ENCODE results near the gene GTF2IRD1.
"Not testable (repeated sequence)": the region's sequence is repeated elsewhere in the genome, so short reads cannot be mapped to it uniquely, and the experiment has no call there.

Gene GTF2IRD1

DNA sequence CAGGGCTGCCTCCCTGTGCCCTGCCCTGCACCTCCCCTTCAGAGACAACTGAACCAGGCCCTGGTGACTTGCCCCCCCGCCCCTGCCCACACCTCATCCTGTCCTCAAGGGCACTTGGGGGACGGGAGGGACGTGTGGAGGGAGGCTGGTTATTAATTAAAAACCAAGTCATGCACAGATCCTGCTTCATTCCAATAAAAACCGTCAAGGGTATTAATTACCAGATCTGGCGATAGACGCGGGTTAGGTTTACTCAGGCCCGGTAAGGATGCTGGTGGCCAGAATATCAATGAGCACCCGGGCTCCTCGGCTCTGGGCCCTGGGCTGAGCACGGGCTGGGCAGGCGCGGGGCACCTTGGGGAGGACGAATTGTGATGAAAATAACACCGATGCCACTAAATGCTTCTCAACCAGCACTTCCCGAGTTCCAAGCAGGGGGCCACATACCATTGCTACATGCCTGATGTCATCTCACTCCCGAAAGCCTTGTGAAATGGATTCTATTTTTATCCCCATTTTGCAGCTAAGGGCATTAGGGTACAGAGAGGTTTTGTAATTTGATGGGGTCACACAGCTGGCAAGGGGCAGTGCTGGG lies 24.5 kb upstream of the GTF2IRD1 start:
- Histone ChIP-seq H3K27ac (no peak overlapping the region), H3K4me3 (no peak overlapping the region)

DNA sequence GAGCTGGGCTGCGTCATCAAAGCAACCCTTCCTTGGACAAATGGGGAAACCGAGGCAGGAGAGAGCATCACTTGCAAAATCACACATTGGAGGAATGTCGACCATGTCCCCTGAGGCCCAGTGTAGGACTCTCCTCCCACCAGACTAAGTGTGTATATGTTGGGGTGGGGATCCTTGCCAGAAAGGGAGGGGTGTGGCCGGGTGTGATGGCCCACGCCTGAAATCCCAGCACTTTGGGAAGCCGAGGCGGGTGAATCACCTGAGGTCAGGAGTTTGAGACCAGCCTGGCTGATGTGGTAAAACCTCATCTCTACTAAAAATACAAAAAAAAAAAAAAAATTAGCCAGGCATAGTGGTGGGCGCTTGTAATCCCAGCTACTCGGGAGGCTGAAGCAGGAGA lies 23.3 kb upstream of the GTF2IRD1 start:
- H3K27ac ChIP-seq: peak overlapping the region in 1 of 21 experiments; percentile 13
- H3K4me3 ChIP-seq: not testable (repeated sequence)

DNA sequence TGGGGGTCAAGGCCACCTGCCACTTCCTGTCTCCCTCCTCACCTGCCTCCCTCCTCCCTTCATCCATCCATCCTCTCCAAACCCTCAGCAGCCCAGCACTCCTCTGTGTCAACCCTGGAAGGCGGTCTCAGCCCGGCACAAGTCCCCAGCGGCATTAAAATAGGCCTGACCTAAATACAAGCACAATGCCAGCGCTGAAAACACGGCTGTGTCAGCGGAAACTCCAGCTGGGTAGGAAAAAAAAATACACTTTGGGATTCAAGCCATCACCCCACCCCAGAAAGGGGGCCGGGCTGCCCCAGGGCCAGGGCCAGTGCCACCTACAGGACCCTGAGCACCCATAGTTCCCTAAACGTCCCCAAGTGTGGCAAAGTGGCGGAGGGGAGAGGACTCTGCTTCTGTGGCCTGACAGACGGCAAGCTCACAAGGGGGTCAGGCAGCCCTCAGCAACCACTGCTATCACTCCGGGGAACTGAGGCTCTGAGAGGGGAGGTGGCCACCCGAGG lies 22.7 kb upstream of the GTF2IRD1 start:
- H3K27ac ChIP-seq: peak overlapping the region in 6 of 21 experiments; percentile 9 to 56 (median 16)
- no peak overlapping the region for H3K4me3 ChIP-seq

DNA sequence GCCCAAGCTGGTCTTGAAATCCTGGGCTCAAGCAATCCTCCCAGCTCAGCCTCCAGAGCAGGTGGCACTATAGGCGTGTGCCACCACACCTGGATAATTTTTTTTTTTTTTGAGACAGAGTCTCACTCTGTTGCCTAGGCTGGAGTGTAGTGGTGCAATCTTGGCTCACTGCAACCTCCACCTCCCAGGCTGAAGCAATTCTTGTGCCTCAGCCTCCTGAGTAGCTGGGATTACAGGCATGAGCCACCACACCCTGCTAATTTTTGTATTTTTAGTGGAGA lies 16.5 kb upstream of the GTF2IRD1 start:
- not testable (repeated sequence) for H3K4me3 ChIP-seq, H3K27ac ChIP-seq

DNA sequence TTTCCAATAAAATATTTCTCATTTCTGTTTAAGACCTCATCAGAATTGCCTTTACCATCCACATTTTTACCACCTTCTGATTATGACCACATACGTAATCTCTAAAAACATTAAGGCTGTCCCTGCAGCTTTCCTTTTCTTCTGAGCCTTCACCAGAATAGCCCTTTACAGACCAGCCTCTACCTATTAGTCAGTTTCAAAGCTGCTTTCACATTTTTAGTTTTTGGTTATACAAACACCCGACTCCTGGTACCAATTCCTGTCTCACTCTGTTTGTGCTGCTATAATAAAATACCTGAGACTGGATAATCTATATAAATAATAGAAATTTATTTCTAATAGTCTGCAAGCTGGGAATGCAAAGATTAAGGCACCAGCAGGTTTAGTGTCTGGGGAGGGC lies 15.4 kb upstream of the GTF2IRD1 start:
- Histone ChIP-seq H3K4me3 (no peak overlapping the region), H3K27ac (no peak overlapping the region)

DNA sequence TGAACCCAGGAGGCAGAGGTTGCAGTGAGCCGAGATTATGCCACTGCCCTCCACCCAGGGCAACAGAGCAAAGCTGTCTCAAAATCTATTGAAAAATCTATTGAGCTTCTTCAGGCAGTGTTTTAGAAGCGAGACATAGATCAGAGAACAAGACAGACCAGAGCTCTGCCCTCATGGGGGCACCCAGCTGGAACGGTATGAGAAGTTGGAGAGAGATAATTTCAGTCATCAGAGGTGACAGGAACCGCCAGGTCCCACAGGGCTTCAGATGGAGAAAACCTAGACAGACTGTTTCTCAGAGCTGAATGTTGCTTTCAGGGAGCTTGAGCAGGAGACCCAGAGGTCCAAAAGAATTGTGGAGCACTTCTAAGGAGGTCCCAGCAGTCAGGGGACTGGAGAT lies 14.2 kb upstream of the GTF2IRD1 start:
- Histone ChIP-seq H3K27ac (no peak overlapping the region), H3K4me3 (no peak overlapping the region)

DNA sequence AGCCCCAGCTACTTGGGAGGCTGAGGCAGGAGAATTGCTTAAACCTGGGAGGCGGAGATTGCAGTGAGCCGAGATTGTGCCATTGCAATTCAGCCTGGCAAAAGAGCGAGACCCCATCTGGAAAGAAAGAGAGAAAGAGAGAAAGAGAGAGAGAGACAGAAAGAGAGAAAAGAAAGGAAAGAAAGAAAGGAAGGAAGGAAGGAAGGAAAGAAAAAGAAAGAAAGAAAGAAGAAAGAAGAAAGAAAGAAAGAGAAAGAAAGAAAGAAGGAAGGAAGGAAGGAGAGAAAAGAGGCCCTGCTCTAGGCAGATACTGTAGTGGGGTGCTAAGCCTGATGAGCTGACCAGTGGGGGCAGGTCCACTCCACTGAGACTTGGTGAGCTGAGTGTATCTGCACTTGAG lies 13.6 kb upstream of the GTF2IRD1 start:
- not testable (repeated sequence) for H3K4me3 ChIP-seq, H3K27ac ChIP-seq

DNA sequence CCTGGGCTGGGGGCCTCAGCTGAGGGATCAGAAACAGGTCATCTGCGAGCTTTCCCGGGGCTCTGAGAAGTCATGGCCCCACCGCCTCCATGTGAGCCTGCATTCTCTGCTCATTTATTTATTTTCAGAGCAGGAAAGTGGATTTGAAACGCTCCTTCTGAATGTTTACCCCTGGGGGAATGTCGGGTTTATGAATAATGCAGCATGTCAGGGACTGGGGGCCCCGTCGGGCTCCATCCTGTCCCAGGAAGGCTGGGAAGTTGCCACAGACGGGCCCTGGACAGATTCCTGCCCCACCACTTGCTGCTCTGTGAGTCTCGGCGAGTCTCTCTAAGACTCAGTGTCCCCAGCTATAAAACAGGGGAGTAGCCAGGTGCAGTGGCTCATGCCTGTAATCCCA lies 11.9 kb upstream of the GTF2IRD1 start:
- H3K4me3 ChIP-seq: no peak overlapping the region
- peak overlapping the region in 1 of 21 experiments; percentile 44 for H3K27ac ChIP-seq

DNA sequence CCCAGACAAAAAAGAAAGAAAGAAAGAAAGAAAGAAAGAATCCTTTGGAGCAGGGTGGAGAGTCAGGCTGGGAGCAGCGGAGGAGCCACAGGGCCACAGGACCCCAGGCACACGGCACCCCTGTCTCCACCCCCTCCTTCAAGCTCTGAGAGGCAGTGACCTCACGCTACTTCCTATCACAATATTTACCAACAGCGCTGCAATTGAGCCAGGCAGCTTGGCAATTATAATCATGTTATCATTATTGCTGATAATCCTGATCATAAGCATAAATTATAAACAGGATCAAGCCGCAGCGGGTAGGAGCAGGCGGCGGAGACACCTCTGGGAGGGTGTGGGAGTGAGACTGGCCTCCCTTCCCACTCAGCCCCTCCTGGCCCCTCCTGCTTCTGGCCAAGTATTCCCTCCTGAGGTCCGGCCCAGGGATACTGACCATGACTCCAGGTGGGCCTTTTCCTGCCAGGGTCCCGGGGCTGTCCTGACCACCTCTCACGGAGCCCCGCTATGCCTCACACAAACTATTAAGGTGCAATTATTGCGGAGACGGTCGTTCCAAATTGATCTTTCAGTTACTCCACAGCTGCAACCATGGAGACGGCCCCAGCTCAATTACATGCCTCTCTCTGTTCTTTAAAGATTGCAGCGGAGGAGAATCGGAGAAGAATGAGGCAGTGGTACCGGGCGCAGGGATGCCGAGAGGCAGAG lies 10.0 kb upstream of the GTF2IRD1 start:
- Histone ChIP-seq H3K27ac (no peak overlapping the region), H3K4me3 (no peak overlapping the region)

DNA sequence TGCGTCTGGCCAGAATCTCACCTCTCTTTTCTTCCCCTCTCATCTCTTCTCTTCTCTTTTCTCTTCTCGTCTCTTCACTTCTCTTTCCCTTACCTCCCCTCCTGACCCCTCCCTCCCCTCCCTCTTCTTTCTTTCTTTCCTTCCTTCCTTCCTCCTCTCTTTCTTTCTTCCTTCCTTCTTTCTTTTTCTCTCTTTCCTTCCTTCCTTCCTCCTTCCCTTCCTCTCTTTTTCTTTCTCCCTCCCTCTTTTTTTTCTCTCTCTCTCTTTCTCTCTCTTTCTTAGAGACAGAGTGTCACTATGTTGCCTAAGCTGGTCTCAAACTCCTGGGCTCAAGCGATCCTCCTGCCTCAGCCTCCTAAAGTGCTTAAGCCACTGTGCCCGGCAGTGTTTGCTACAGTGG lies 4.6 kb upstream of the GTF2IRD1 start:
- no peak overlapping the region for H3K4me3 ChIP-seq
- no peak overlapping the region for H3K27ac ChIP-seq

DNA sequence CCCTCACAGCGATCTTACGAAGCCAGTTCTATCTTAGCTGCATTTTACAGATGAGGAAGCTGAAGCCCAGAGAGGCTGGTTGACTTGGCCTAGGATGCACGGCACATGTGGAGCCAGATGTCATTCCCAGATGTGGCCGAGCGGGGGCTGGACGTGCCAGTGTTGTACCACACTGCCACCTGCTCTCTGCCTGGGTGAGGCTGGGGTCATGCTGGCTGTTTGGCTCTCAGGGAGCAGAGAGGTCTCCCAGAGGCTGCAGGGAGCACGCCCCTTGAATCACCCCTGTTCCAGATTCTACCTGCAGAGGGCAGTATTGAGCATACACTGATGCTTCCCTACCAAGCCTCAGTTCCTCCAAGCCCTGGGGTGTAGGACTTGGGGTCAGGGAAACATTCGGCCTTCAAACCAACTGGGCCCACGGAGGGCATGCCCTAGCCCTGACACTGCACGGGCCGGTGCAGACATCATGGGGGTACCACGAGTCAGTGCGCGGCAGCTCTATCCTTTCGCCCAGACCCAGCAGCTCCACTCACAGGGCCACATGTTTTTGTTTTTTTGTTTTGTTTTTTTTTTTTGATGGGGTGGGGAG lies 3.8 kb upstream of the GTF2IRD1 start:
- Histone ChIP-seq H3K27ac (no peak overlapping the region), H3K4me3 (no peak overlapping the region)

DNA sequence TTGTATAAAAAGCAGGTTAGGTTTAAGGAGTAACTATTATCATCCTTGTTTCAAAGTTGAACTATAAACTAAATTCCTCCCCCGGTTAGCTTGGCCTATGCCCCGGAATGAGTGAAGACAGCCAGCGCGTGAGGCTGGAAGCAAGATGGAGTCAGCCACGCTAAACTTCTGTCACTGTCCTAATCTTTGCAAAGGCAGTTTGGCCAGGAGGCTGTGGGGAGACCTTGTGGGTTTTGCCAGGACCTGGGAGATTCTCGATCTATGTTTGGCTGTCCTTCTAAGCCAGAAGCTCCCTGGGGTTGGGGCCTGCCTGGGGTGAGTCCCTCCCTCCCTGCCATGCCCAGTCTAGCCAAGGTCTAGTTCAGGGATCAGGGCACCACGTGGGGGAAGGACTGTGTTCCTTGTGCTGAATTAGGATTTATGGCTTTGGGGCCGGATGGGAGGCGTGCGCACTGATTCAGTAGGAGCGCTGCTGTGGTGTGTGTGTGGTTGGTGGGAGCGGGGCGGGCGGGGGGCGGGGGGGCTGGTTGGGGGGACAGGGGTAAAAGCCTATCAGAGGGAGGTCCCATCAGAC lies 871 bp upstream of the GTF2IRD1 start:
- H3K4me3 ChIP-seq: peak overlapping the region; percentile 58 to 80 (median 69)
- H3K27ac ChIP-seq: peak overlapping the region in 20 of 21 experiments; percentile 69 to 97 (median 88)

DNA sequence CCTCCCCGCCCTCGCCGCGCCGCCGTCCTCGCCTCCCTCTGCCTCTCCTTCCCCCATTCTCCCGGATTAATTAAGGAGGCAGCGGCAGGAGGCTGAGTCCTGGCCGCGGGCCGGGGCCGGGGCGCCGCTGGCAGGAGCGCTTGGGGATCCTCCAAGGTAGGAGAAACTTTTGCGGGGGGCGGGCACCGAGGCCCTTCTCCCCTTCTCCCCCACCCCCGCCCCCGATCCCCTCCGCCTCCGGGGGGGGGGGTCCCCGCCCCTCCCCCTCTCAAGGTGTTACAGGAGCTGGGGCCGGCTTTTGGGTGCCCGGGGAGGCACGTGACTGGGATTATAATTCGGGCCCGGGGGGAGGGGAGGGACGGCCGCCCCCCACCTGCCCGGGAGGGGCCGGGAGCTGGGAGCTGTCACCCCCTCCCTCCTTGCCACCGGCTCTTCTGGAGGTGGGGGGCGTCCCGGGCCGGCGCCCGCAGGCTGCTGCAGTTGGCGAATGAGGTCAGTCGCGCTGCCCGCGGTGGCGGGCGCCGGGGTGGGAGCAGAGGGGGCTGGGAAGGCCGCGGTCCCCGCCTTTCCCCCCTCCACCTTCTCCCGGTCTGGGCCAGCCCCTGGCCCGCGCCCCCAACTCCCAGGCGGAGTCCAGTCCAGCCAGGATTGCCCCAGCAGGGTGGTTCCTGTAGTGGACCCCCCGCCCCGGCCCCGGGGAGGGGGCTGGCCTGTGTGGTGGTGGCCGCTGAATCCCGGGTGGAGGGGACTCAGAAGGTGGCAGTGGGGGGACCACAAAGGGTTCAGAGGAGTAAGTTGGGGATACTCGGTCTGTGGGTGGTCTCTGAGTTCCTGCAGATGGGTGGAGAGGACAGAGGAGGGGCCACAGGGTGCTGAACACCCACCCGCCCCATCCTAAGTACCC lies 567 bp downstream of the GTF2IRD1 start:
- peak overlapping the region; percentile 58 to 80 (median 69) for H3K4me3 ChIP-seq
- H3K27ac ChIP-seq: peak overlapping the region; percentile 41 to 97 (median 88)

DNA sequence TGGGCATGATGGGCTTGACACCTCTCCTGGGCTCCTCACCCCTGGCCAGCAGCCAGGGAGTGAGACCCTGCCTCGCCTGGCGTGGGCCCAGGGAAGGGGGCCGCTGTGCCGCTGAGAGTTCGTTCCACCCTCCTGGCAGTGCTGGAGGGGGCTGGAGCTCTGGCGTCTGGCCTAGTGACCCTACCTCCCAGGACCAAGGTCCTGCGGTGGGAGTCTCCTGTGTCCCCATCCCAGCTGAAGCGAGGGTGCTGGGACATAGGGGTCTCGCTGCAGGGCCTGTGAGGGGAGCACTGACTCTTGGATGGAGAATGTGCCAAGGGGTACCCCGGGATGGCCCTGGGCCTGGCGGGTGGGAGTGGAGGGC lies 1.2 kb downstream of the GTF2IRD1 start:
- H3K27ac ChIP-seq: peak overlapping the region in 19 of 21 experiments; percentile 78 to 97 (median 88)
- H3K4me3 ChIP-seq: peak overlapping the region; percentile 58 to 80 (median 69)

DNA sequence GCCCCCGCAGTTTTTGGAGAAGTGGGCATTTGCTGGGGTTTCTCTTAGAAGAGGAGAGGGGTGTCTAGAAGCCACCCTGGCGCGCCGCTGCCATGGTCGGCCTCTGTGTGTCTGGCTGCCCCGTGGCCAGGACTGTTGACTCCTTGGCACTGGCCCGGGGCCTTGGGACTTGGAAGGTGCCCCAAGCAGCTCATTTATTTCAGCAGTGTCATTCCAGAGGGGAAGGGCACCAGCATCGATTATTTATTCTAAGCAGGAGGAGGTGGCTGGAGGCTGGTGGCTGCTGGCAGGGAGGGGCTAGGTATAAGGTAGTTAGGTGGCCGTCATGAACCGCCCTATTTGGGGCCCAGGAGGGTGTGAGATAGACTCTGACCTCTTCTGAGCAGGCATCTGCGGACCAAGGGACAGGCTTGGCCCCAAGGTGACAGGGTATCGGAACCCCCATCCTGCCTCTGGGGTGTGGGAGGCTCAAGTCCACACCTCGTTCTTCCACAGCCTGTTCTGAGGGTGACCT lies 1.6 kb downstream of the GTF2IRD1 start:
- Histone ChIP-seq H3K4me3 (peak overlapping the region in 5 of 7 experiments; percentile 61 to 80 (median 69)), H3K27ac (peak overlapping the region in 19 of 21 experiments; percentile 78 to 97 (median 88))

DNA sequence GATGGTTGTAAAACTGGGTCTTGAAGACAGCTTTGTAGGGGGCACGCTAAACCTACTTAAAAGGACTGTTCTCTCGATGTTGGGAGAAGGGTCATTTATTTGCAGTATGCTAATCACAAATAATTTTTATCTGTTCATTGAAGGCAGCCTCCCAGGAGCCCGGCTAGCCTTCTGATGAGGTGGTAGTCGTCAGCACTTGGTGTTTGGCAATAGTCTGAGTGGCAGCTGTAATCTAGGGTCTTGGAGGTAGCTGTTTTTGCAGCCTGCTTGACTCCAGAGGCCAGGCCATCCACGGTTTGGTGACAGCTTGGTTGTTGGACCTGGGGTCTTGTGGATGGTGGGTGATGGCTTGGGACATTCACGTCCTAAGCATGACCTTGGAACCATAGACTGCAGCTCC lies 2.2 kb downstream of the GTF2IRD1 start:
- Histone ChIP-seq H3K27ac (peak overlapping the region in 11 of 21 experiments; percentile 7 to 97 (median 88)), H3K4me3 (peak overlapping the region in 1 of 7 experiments; percentile 62)

DNA sequence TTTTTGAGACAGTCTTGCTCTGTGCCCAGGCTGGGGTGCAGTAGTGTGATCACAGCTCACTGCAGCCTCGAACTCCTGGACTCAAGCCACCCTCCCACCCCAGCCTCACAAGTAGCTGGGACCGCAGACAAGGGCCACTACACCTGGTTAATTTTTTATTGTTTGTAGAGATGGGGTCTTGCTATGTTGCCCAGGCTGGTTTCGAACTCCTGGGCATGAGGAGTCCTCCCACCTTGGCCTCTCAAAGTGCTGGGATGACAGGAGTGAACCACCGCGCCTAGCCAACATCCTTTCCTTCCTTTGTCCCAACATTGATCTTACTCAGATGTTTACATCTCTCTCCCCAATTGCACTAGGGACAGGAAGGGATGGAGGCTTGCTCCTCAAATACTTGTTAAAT lies 3.3 kb downstream of the GTF2IRD1 start:
- peak overlapping the region in 3 of 21 experiments; percentile 7 to 95 (median 51) for H3K27ac ChIP-seq
- no peak overlapping the region for H3K4me3 ChIP-seq

DNA sequence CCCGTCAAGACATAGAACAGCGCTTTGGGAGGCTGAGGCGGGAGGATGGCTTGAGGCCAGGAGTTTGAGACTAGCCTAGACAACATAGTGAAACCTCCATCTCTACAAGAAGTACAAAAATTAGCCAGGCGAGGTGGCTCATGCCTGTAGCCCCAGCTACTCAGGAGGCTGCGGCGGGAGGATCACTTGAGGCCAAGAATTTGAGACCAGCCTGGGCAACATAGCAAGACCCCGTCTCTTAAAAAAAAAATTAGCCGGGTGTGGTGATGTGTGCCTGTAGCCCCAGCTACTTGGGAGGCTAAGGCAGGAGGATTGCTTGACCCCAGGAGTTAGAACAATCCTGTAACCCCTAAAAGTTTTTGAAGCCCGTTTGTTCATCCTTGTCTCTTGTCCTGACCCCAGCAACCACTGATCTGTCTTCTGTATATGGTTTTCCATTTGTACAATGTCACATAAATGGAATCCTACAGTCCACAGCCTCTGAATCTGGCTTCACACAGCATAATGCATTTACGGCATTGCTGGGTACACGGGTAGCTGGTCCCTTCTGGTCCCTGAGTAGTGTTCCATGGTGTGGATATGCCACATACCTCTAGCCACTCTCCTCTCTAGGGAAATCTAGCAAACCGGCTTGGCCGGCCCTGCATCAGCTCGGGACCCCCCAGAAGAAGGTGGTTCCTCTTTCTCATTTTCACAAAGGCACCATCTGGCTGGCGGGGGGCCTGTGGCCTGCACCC lies 8.4 kb downstream of the GTF2IRD1 start:
- Histone ChIP-seq H3K27ac (peak overlapping the region in 8 of 21 experiments; percentile 2 to 92 (median 34)), H3K4me3 (no peak overlapping the region)

DNA sequence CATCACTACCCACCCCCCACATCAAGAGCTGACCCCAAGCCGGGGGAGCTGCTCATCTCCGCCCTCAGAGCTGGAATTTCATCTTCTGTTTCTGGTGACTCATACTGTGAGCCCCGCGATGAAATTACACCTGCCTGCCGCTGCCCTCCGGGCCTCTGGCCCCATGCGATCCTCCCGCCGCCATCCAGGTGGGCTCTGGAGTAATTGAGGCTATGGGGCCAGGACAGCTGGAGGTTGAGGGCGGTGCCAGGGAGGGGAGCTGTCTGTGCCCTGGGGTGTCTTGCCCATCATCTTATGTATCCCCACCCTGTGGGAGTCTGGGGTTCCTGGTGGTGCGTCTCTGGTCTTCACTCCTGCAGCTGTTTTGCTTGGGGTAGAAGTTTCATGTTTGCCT lies 9.0 kb downstream of the GTF2IRD1 start:
- Histone ChIP-seq H3K4me3 (no peak overlapping the region), H3K27ac (peak overlapping the region in 9 of 21 experiments; percentile 2 to 92 (median 36))
